Fibroblast of mammary gland (primary cell): ENCODE measurements around the gene CCDC93.
A peak's percentile ranks its signal among the peaks of the same experiment; 100 is the strongest.

Experiments
- DNase-seq: peaks from one replicate; pipeline ENCODE4 v3.0.0-alpha.2; 2010; ENCODE audit warnings: low read depth
- H3K4me3 ChIP-seq: 2 replicates; pipeline ENCODE4 v1.5.1; 2011; ENCODE audit warnings: low read depth, mild to moderate bottlenecking, low read length, moderate library complexity; ENCODE audit not compliant: control insufficient read depth
- CTCF ChIP-seq: conservative IDR thresholded peaks from 2 replicates; pipeline ENCODE4 v1.5.1; 2011; ENCODE audit warnings: low read depth, low read length, inconsistent platforms; ENCODE audit not compliant: control insufficient read depth, insufficient read depth

Gene CCDC93

DNA sequence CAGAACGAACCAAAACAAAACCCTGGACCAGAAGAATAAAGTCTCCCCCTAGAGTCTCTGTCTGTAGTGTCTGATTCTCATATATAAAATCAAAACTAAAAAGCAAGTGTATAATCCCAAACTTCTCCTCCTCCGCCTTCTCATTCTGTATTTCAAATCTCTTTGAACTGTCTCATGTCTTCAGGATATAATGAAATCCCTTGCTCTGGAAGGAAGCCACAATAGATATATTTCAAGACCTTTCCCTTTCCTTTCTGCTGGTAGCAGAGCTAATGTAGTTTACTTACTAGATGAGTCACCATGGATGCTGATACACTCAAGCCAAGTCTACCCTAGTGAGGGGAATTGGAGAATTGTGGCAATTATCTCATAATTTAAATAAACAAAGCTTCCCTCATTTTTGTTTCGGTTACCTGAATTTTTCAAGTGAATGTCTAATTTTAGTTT is 33.5 kb upstream of the CCDC93 start:
- no peak for TF ChIP-seq CTCF
- H3K4me3 ChIP-seq, result no peak overlapping the region
- DNase-seq, result peak; percentile 77

- DNase-seq, result peak; percentile 67
- TF ChIP-seq CTCF, result peak; percentile 69
- no peak overlapping the region for H3K4me3 ChIP-seq
Measured at GRCh38 chr2:118046634-118047210, 32.9 kb upstream of the CCDC93 start.

DNA sequence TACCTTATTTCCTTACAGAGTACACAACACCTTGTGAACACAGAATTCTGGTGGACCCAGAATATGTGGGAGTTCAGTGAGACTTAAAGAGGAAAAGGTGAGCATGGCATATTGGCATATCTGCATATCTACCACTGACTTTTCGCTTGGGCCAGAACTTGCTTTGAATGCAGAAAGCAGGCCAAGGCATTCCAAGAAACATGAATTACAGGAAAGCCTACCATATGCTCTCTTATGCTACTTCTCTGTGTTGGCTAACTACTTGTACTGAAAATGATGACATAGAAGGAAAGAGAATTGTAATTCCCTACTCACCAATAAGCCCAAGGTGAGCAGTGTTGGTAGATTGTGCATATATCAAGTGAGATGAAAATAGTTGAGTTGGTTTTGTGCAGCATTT is 31.4 kb upstream of the CCDC93 start:
- no peak for TF ChIP-seq CTCF
- H3K4me3 ChIP-seq, result no peak overlapping the region
- DNase-seq, result no peak

GRCh38 chr2:118044854-118045253 is 31.0 kb upstream of the CCDC93 start:
- no peak for DNase-seq
- H3K4me3 ChIP-seq, result no peak overlapping the region
- TF ChIP-seq CTCF, result no peak

- no peak for DNase-seq
- no peak overlapping the region for H3K4me3 ChIP-seq
- no peak for TF ChIP-seq CTCF
Measured at GRCh38 chr2:118044103-118044716, 30.3 kb upstream of the CCDC93 start.

GRCh38 chr2:118040891-118041290 is 27.0 kb upstream of the CCDC93 start:
- TF ChIP-seq CTCF, result no peak
- no peak for DNase-seq
- H3K4me3 ChIP-seq, result no peak overlapping the region
